ENCODE results near the gene APELA. TPM values are rescaled to one million over a fixed set of nuclear protein-coding genes. Genes with fewer than 3 reads are reported as not detected.

APELA gene
- 1.5 TPM for polyA plus RNA-seq (2012; ENCODE audit: missing spikeins)

DNA sequence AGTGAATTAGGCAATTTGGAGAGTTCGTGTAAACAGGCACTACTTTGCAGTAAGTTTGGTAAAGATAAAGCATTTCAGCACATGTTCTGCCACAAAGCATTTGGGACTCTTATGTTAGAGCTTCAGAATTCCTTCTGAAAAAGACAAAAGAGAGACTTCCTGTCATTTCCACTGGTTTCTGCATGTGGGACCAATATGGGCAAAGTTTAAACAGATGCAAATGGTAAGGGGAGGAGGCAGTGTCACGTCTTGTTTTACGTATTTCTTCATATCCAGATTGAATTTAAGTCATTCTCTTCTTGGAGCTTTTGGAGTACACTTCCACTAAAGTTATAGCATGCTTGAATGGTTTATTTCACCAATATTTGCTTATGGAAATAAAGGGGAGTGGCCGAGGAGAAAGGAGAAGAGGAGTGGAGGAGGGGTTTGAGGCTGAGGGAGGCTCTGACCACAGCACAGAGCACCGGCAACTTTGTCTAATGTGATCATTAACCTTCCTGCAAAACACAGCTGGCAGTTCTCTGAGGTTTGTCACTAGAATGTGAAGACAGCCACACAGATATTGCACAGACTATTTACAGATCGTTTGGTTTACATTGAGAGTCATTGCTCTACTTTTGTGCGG, at the start of gene APELA:
Gene APELA (plus strand): TSS at position 479 of the 625 bp plus-strand sequence. CDS start 154 bp downstream, outside the sequence.
- FAIRE-seq, result peak; percentile 94
- TF ChIP-seq POLR2A (IDR thresholded peaks at IDR 0.05; ENCODE audit: low read depth, low read length), result no peak
- TF ChIP-seq POLR2AphosphoS5 (IDR thresholded peaks at IDR 0.05; ENCODE audit: low read depth, low read length), result no peak
- no peak for TF ChIP-seq TAF1 (IDR thresholded peaks at IDR 0.05; ENCODE audit: borderline replicate concordance, low read depth, low read length)
- DNase-seq (ENCODE audit: insufficient read length), result peak; percentile 13

DNA sequence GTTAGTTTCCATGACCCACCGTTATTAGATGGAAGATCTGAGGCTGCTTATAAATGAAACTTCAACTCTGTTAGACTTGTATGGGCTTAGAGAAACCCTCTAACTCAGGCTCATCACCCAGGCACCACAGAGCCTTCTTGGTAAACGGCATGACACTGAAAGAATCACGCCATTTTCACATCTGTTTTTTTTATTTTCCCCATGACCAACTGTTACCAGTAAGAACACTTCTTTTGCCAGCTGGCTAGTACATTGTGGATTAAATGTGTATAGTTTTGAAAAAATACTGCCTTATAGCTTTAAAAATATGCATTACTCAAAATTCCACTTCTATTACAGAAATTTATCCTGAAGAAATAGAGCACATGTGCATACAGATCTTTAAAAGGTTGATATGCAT, 48.0 kb upstream of the APELA start:
- FAIRE-seq (no peak), DNase-seq (ENCODE audit: insufficient read length) (no peak)
- TF ChIP-seq POLR2AphosphoS5 (IDR thresholded peaks at IDR 0.05; ENCODE audit: low read depth, low read length) (no peak), TAF1 (IDR thresholded peaks at IDR 0.05; ENCODE audit: borderline replicate concordance, low read depth, low read length) (no peak), POLR2A (IDR thresholded peaks at IDR 0.05; ENCODE audit: low read depth, low read length) (no peak)

- DNase-seq (ENCODE audit: insufficient read length) (no peak), FAIRE-seq (no peak)
- TF ChIP-seq POLR2AphosphoS5 (IDR thresholded peaks at IDR 0.05; ENCODE audit: low read depth, low read length), result no peak
- no peak for TF ChIP-seq TAF1 (IDR thresholded peaks at IDR 0.05; ENCODE audit: borderline replicate concordance, low read depth, low read length)
- TF ChIP-seq POLR2A (IDR thresholded peaks at IDR 0.05; ENCODE audit: low read depth, low read length), result no peak
Measured at GRCh38 chr4:164846566-164846965, 30.4 kb upstream of the APELA start.

GRCh38 chr4:164847016-164847415, 30.0 kb upstream of the APELA start:
- no peak for TF ChIP-seq TAF1 (IDR thresholded peaks at IDR 0.05; ENCODE audit: borderline replicate concordance, low read depth, low read length)
- no peak for TF ChIP-seq POLR2A (IDR thresholded peaks at IDR 0.05; ENCODE audit: low read depth, low read length)
- no peak for TF ChIP-seq POLR2AphosphoS5 (IDR thresholded peaks at IDR 0.05; ENCODE audit: low read depth, low read length)
- FAIRE-seq (no peak), DNase-seq (ENCODE audit: insufficient read length) (no peak)

- no peak for TF ChIP-seq POLR2A (IDR thresholded peaks at IDR 0.05; ENCODE audit: low read depth, low read length)
- no peak for TF ChIP-seq POLR2AphosphoS5 (IDR thresholded peaks at IDR 0.05; ENCODE audit: low read depth, low read length)
- no peak for TF ChIP-seq TAF1 (IDR thresholded peaks at IDR 0.05; ENCODE audit: borderline replicate concordance, low read depth, low read length)
- no peak for DNase-seq (ENCODE audit: insufficient read length)
- FAIRE-seq, result no peak
Measured at GRCh38 chr4:164847967-164848649, 28.9 kb upstream of the APELA start.

DNA sequence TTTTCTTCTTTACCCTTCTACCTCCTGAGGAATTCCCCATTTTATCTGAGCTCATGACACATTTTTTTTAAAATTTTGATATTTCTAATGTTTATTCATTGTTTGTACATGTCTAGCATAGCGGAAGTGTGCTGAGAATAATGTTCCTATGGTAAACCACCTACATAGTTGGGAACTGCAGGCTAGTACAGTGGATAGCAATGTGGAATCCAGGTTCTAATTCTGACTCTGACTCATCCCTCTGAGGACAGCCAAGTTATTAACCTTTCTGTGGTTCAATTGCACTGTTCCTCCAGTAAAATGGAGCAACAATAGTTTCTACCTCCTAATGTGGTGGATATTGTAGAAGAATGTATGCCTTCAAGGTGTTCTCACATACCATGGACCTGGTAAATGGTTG, 20.6 kb upstream of the APELA start:
- TF ChIP-seq TAF1 (IDR thresholded peaks at IDR 0.05; ENCODE audit: borderline replicate concordance, low read depth, low read length), result no peak
- no peak for TF ChIP-seq POLR2AphosphoS5 (IDR thresholded peaks at IDR 0.05; ENCODE audit: low read depth, low read length)
- TF ChIP-seq POLR2A (IDR thresholded peaks at IDR 0.05; ENCODE audit: low read depth, low read length), result no peak
- FAIRE-seq, result no peak
- no peak for DNase-seq (ENCODE audit: insufficient read length)

DNA sequence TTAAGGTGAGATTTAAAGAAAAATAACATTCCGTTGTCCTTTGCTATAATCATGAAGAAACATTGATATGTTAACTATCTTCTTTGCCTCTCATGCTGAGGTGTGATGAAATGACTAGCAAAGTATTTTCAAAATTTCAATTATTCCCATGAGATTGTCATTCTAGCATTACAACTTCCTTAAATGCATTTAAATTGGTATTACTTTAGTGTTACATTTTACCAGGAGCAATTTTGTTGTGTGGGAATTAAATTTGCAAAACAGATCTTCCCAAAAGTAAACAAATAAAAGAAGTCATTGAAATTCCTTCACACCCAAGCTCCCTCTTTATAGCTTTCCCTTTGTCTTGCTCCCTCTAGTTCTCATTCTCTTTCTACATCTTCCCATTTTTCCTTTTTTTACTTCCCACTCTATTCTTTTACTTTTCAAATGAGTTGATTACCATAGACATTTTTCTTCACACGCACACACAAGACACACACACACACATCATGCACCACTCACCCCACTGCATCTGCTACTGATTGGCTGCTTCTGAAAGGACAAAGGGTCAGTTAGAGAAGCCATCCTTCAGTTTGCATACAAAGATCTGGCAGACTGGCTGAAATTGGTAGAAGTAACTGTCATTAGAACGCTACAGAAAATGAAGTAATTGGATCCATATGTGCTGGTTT, 10.0 kb upstream of the APELA start:
- TF ChIP-seq POLR2AphosphoS5 (IDR thresholded peaks at IDR 0.05; ENCODE audit: low read depth, low read length), result no peak
- TF ChIP-seq POLR2A (IDR thresholded peaks at IDR 0.05; ENCODE audit: low read depth, low read length), result no peak
- TF ChIP-seq TAF1 (IDR thresholded peaks at IDR 0.05; ENCODE audit: borderline replicate concordance, low read depth, low read length), result no peak
- DNase-seq (ENCODE audit: insufficient read length), result no peak
- no peak for FAIRE-seq

DNA sequence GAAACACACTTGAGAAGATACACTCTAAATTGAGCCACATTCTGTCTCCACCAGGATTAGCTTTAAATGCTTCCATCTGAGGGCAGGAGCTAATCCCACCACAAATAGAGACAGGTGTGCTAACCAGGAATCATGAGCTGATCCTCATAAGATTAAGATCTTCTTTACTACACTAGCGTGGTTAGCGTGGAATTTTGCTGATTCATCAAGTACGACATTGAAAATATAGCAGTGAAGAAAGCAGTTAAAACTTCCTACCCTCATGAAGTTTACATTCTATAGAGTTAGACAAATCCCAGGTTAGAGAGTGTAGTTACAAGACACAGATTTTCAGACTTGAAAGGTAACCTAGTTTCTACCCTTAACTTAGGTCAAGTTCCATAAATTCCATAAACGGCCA, 5.3 kb upstream of the APELA start:
- DNase-seq (ENCODE audit: insufficient read length) (no peak), FAIRE-seq (no peak)
- no peak for TF ChIP-seq POLR2A (IDR thresholded peaks at IDR 0.05; ENCODE audit: low read depth, low read length)

- DNase-seq (ENCODE audit: insufficient read length) (no peak), FAIRE-seq (no peak)
- TF ChIP-seq TAF1 (IDR thresholded peaks at IDR 0.05; ENCODE audit: borderline replicate concordance, low read depth, low read length), result no peak
- no peak for TF ChIP-seq POLR2A (IDR thresholded peaks at IDR 0.05; ENCODE audit: low read depth, low read length)
- TF ChIP-seq POLR2AphosphoS5 (IDR thresholded peaks at IDR 0.05; ENCODE audit: low read depth, low read length), result no peak
Measured at GRCh38 chr4:164872481-164872880, 4.5 kb upstream of the APELA start.

DNA sequence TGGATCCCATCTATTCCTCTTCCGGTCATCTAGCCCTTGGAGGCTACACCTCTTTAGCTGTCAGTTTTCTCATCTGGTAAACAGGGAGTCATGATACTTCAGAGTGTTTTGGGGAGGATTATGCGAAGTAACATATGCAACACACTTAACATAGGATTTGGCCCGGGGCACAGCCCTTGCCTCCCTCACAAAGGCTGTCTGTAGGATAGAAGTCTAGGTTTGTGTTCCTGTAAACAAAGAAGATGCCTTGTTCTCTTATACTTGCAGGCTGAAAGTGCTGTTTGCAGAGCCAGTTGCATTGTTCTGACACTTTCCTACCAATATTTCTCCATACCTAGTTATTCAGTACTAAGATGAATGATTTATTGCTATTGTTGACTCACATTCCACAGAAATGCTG, 2.2 kb upstream of the APELA start:
- no peak for FAIRE-seq
- no peak for DNase-seq (ENCODE audit: insufficient read length)
- TF ChIP-seq TAF1 (IDR thresholded peaks at IDR 0.05; ENCODE audit: borderline replicate concordance, low read depth, low read length) (no peak), POLR2A (IDR thresholded peaks at IDR 0.05; ENCODE audit: low read depth, low read length) (no peak), POLR2AphosphoS5 (IDR thresholded peaks at IDR 0.05; ENCODE audit: low read depth, low read length) (no peak)

DNA sequence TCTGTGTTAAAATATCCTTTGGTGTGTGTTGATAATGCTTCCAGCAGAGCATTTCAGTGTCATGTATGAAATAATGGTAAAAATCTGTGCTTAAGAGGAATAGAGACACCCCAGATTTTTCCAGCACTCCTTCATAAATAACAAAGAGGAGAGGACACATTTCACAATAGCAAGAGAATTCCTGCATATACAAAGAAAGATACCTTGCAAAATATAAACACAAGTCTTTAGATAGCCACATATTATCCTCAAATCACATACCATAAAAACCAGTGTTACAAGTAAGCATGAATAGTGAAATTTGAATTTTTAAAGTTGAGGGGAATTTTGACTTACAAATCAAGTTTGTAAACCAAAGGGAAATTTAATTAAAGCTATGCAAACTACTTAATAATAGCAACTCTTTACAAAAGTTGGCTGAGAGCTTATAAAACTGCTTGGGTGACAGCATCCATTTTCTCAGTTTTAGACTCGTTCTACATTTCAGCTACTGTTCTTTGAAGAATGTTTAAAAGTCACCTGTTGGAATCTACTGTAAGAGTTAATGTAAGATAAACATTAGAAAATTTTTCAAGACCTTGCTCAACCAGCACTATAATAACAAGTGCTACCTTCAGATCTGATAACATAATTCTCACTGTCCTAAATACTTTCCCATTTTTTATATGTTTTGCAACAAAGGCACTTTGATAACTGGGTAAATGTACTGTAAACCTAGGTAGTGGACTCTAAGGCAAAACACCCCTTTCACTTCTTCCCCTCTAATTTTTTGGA, 3.7 kb downstream of the APELA start:
- TF ChIP-seq POLR2AphosphoS5 (IDR thresholded peaks at IDR 0.05; ENCODE audit: low read depth, low read length), result no peak
- no peak for TF ChIP-seq POLR2A (IDR thresholded peaks at IDR 0.05; ENCODE audit: low read depth, low read length)
- no peak for TF ChIP-seq TAF1 (IDR thresholded peaks at IDR 0.05; ENCODE audit: borderline replicate concordance, low read depth, low read length)
- FAIRE-seq, result no peak

More for the DNA sequence above, 3.7 kb downstream of the APELA start:
- DNase-seq (ENCODE audit: insufficient read length), result no peak

All from GM12892 (cell line).